GM21390 (cell line): ENCODE data around the gene RNF26.

ENCODE experiments used
- ATAC-seq: cut with Tn5 transposase; IDR thresholded peaks from one replicate; pipeline ENCODE4 v1.9.1; 2021; ENCODE audit not compliant: unreplicated experiment

RNF26 gene

GRCh38 chr11:119369132-119369925, 35.0 kb downstream of the RNF26 start:
- ATAC-seq, result no peak

GRCh38 chr11:119370486-119371046, 36.2 kb downstream of the RNF26 start:
- ATAC-seq, result no peak

GRCh38 chr11:119371067-119371601, 36.8 kb downstream of the RNF26 start:
- ATAC-seq, result no peak

GRCh38 chr11:119371778-119372182, 37.5 kb downstream of the RNF26 start:
- no peak for ATAC-seq

GRCh38 chr11:119372260-119373058, 38.1 kb downstream of the RNF26 start:
- ATAC-seq, result no peak

GRCh38 chr11:119373059-119373920, 39.0 kb downstream of the RNF26 start:
- ATAC-seq, result no peak

- no peak for ATAC-seq
Measured at GRCh38 chr11:119373921-119374631, 39.7 kb downstream of the RNF26 start.

- no peak for ATAC-seq
Measured at GRCh38 chr11:119374632-119375336, 40.5 kb downstream of the RNF26 start.

- ATAC-seq, result no peak
Measured at GRCh38 chr11:119375337-119376196, 41.2 kb downstream of the RNF26 start.

GRCh38 chr11:119376197-119376847, 42.0 kb downstream of the RNF26 start:
- no peak for ATAC-seq

GRCh38 chr11:119377112-119377901, 43.0 kb downstream of the RNF26 start:
- ATAC-seq, result no peak

GRCh38 chr11:119377961-119378667, 43.8 kb downstream of the RNF26 start:
- ATAC-seq, result no peak

- no peak for ATAC-seq
Measured at GRCh38 chr11:119378851-119379465, 44.6 kb downstream of the RNF26 start.

- no peak for ATAC-seq
Measured at GRCh38 chr11:119380160-119380826, 46.0 kb downstream of the RNF26 start.

- ATAC-seq, result no peak
Measured at GRCh38 chr11:119380827-119381180, 46.5 kb downstream of the RNF26 start.
